AML-193 (cell line): ENCODE data around the gene R3HDM2.
"Not testable (repeated sequence)": the region's sequence is repeated elsewhere in the genome, so short reads cannot be mapped to it uniquely, and the experiment has no call there.

ENCODE experiments used
- DNase-seq, 2 experiments: peaks; one replicate each; lab custom pipeline; 2025; lab: John Stamatoyannopoulos, UW

Gene R3HDM2

DNA sequence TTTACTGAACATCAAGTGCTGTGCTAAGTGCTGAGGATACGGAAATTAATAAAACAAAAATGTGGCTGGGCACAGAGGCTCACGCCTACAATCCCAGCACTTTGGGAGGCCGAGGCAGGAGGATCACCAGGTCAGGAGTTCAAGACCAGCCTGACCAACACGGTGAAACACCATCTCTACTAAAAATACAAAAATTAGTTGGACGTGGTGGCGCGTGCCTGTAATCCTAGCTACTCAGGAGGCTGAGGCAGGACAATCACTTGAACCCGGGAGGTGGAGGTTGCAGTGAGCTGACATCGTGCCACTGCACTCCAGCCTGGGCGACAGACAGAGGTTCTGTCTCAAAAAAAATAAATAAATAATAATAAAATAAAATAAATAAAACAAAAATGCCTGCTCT lies 3.9 kb downstream of the R3HDM2 start:
- not testable (repeated sequence) for DNase-seq

GRCh38 chr12:57420482-57420881 lies 10.4 kb downstream of the R3HDM2 start:
- DNase-seq: no peak

- DNase-seq: no peak
These were observed 11.3 kb downstream of the R3HDM2 start for GRCh38 chr12:57419495-57419894.

- no peak for DNase-seq
These were observed 12.6 kb downstream of the R3HDM2 start for GRCh38 chr12:57418255-57418654.

GRCh38 chr12:57416039-57416996 lies 14.5 kb downstream of the R3HDM2 start:
- DNase-seq: no peak

GRCh38 chr12:57415088-57415487 lies 15.8 kb downstream of the R3HDM2 start:
- no peak for DNase-seq

- not testable (repeated sequence) for DNase-seq
These were observed 16.7 kb downstream of the R3HDM2 start for GRCh38 chr12:57414160-57414559.

- no peak for DNase-seq
These were observed 20.3 kb downstream of the R3HDM2 start for GRCh38 chr12:57410534-57410933.

GRCh38 chr12:57404966-57405640 lies 25.7 kb downstream of the R3HDM2 start:
- no peak for DNase-seq

GRCh38 chr12:57402156-57402555 lies 28.7 kb downstream of the R3HDM2 start:
- not testable (repeated sequence) for DNase-seq

GRCh38 chr12:57401165-57401564 lies 29.7 kb downstream of the R3HDM2 start:
- DNase-seq: no peak

DNA sequence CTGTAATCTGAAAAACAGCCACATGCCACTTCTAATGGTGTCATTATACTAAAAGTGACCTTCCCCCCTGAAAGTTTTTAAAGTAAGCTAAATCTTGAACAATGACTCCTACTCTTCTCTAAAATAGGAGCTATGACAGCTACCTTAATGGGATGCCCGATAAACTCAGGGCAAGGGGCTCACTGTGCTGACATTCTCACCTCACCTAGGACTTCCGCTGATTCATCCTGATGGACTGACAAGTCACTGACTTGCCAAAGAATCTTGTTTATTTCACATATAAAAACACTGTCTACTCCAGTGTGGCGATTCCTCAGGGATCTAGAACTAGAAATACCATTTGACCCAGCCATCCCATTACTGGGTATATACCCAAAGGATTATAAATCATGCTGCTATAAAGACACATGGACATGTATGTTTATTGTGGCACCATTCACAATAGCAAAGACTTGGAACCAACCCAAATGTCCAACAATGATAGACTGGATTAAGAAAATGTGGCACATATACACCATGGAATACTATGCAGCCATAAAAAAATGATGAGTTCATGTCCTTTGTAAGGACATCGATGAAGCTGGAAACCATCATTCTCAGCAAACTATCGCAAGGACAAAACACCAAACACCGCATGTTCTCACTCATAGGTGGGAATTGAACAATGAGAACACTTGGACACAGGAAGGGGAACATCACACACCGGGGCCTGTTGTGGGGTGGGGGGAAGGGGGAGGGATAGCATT lies 31.0 kb downstream of the R3HDM2 start:
- DNase-seq: not testable (repeated sequence)

DNA sequence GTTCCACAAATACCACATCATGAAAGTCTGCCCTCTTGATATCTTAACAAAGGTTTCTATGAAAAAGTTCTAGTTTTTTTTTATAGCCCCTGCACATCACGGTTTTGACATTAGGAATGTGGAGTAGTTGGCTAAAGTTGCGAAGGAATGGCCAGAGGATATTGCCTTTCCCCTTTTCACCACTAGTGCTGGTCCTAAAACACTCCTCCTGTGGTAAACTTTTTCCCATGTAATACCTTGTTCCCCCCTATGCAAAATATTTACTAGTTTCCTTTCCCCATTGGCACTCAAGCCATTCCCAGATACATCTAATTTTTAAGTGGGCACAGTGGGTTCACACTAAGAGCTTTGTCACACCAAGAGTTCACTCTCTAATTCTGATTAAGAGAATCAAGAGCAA lies 33.4 kb downstream of the R3HDM2 start:
- DNase-seq: no peak

- DNase-seq: no peak
These were observed 35.7 kb downstream of the R3HDM2 start for GRCh38 chr12:57395121-57395520.

GRCh38 chr12:57390174-57390573 lies 40.7 kb downstream of the R3HDM2 start:
- no peak for DNase-seq

GRCh38 chr12:57389033-57389432 lies 41.8 kb downstream of the R3HDM2 start:
- no peak for DNase-seq

GRCh38 chr12:57388425-57388824 lies 42.4 kb downstream of the R3HDM2 start:
- no peak for DNase-seq

DNA sequence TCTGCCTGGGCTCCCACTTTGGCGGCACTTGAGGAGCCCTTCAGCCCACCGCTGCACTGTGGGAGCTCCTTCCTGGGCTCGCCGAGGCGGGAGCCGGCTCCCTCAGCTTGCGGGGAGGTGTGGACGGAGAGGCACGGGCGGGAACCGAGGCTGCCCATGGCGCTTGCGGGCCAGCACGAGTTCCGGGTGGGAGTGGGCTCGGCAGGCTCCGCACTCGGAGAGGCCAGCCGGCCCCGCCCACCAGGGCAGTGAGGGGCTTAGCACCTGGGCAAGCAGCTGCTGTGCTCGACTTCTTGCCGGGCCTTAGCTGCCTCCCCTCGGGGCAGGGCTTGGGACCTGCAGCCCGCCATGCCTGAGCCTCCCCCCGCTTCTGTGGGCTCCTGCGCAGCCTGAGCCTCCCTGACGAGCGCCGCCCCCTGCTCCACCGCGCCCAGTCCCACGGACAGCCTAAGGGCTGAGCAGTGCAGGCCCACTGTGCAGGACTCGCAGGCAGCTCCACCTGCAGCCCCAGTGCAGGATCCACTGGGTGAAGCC lies 44.6 kb downstream of the R3HDM2 start:
- DNase-seq: no peak

GRCh38 chr12:57385586-57385985 lies 45.3 kb downstream of the R3HDM2 start:
- no peak for DNase-seq

- no peak for DNase-seq
These were observed 46.4 kb downstream of the R3HDM2 start for GRCh38 chr12:57384478-57384877.

- DNase-seq: no peak
These were observed 49.1 kb downstream of the R3HDM2 start for GRCh38 chr12:57381693-57382220.

- peak; percentile 6 to 30 for DNase-seq
These were observed 50.5 kb downstream of the R3HDM2 start for GRCh38 chr12:57380300-57380699.
